Limb (tissue), 2 donors: ENCODE results near the gene TBC1D5.
A peak's percentile ranks its signal among the peaks of the same experiment; 100 is the strongest.
"Not testable (repeated sequence)": the region's sequence is repeated elsewhere in the genome, so short reads cannot be mapped to it uniquely, and the experiment has no call there.

Experiments
- DNase-seq, 2 donors: peaks; one replicate each; pipeline ENCODE4 v3.0.0-alpha.2; 2016; ENCODE audit errors: extremely low spot score in 2 of 2

Gene TBC1D5

DNA sequence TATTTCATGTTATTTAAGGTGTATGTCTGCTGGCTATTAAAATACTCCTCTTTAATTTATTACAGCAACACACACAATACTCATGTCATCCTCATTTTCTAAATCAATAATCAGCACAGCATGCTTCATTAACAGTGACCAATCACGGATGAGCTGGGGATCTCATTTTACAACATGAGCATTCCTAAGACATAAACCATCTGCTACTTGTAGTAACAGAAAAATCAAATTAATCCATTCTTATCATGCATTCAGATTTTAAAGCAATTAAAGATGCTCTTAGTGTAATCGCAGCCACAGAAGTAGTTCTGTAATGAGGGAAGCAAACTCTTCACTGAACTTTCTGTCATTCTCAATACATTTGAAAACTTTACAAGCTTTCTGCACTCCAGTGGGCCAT lies 191.1 kb downstream of the TBC1D5 start:
- DNase-seq: no peak

DNA sequence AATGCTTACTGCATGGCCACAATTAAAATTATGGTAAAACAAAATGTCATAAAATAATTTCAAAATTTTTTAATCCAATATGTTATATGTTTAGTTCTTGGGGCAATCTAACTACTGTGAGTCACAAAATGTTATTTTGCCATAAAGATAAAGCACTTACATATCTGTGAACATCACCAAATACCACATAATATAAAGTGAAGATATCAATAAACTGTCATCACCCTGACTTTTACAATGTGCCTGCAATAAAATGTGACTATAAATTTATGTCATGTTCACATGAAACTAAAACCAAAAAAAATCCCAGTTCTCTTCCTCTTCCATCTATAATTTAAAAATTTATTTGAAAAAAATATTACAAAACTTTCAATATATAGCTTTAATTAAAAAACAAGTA lies 191.8 kb downstream of the TBC1D5 start:
- no peak for DNase-seq

DNA sequence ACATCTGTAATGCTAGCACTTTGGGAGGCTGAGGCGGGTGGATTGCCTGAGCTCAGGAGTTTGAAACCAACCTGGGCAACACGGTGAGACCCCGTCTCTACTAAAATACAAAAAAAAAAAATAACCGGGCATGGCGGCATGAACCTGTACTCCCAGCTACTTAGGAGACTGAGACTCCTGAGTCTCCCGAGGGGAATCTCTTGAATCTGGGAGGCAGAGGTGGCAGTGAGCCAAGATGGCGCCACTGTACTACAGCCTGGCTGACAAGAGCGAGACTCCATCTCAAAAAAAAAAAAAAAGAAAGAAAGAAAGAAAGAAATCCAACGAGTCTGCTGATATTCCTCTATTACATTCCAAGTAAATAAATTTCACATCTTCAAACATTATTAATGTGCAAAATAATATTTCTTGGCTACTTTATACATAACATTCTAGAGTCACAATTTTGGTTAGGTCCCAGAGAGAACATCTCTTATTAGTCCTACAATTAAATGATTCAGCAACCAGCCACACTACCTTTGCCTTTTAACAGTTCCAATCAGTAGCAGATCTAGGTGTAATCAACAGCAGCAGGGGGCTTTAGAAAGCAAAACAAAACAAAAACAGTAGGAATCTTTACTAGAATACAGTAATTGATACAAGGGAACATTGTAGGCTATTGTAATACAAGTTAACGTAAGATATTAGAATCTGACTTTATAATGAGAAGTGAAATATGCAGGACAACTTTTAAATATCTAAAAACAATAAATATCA lies 195.8 kb downstream of the TBC1D5 start:
- no peak for DNase-seq

DNA sequence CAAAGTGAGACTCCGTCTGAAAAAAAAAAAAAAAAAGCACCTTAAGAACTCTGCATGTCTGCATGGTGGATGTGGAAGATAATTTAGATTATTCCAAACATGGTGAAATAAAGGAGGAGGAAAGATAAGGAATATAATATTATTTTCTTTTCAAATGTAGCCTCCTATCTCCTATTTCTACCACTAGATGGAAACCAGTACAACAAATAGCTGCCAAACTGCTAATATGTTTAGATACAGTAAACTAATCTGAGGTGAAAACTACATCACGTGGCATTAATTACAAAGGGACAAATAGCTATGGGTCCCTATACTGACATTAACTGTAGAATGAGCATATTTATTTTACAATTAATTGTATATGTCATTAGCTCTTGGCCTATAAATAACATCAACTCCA lies 197.8 kb downstream of the TBC1D5 start:
- DNase-seq: no peak

DNA sequence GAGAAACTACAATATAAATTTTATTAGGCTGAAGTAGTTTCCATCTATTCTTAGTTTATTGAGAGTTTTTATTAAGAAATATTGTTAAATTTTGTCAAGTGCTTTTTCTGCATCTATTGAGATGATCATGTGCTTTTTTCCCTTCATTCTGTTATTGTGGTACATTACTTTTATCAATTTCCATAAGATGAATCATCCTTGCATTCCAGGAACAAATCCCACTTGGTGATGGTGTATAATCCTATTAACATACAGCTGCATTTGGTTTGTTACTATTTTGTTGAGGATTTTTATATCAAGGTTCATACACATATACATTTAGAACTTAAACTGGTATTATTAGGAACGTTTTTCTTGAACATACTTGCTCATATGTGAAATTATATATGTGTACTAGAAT lies 199.8 kb downstream of the TBC1D5 start:
- no peak for DNase-seq

DNA sequence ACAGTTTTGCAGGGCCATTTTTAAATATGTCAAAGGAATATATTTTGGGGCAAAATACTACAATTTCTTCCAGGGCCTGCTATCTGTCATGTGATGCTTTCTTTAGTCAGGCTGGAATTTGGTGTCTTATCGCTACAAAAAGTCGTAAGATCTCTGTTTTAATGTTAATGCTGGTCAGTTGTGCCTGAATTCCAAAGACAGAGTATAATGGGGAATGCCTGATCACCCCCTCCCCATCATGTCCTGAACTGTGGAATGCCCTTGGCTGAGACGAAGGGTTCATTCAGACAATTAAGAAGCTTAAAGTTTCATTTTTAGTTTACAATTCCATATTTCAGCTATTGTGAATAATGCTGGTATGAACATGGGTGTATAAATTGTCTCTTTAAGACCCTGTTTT lies 203.0 kb downstream of the TBC1D5 start:
- DNase-seq: no peak

DNA sequence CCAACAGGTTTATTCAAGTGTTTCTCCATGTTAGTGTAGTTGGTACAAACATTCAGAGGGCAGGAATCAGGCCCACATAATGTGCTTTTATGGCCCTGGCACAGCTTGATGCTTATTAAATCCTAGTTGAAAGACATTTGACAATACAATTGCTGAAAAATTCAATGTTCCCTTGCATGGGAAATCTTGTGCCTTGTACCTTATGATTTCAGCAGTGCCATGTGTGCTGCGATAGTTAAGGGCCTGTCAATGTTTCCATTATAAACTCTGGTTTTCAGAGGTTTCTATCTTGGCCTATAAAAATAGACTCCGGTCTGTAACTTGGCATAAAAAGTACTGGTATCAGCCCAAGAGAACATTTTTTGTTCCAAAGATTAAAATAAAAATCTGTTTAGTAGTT lies 207.2 kb downstream of the TBC1D5 start:
- DNase-seq: peak in 1 of 2 donors; percentile 24

DNA sequence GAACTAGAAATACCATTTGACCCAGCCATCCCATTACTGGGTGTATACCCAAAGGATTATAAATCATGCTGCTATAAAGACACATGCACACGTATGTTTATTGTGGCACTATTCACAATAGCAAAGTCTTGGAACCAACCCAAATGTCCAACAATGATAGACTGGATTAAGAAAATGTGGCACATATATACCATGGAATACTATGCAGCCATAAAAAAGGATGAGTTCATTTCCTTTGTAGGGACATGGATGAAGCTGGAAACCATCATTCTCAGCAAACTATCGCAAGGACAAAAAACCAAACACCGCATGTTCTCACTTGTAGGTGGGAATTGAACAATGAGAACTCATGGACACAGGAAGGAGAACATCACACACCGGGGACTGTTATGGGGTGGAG lies 210.0 kb downstream of the TBC1D5 start:
- DNase-seq: not testable (repeated sequence)

DNA sequence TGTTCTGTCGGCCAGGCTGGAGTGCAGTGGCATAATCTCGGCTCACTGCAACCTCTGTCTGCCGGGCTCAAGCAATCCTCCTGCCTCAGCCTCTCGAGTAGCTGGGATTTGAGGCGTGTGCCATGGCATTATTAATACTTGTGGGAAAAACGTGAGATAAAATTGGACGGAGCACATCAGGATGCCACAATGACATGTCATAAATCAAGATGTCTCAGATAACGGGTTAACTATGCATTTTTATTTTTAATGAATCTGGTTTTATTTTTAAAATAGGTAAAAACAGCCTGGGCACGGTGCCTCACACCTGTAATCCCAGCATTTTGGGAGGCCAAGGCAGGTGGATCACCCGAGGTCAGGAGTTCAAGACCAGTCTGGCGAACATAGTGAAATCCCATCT lies 212.8 kb downstream of the TBC1D5 start:
- no peak for DNase-seq

DNA sequence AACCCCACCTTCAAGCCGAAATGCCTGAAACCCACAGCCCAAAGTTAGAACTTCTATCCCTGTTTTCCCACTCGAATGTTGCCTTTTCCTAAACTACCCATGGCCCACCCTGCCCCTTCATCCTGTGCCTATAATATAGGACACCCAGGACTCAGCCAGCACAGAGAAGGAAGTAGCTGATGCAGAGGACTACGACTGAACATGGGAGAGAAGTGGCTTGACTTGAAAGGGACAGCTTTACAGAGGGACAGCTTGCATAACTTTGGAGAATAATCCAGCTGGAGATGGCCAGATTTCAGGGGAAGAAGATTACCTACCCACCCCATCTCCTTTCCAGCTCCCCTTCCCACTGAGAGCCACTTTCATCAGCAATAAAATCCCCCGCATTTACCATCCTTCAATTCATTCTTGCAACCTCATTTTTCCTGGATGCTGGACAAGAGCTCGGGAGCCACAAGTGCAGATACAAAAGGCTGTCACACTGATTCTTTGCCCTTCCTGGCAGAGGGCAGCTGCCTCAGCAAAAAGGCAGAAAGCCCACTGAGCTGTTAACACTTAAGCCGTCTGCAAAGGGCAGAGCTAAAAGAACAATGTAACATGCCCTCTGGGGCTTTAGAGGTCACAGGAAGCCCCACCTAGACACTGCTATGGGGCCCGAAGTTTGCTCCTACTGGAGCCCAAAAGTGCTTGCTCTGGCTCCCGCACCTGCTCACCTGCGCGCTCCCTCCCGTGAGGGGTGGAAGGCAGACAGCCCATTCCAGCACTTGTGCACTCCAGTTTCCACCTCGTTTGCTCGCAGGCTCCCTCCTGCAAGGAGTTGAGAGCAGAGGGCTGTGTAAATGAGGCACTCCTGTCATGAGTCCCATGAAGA lies 224.0 kb downstream of the TBC1D5 start:
- no peak for DNase-seq

DNA sequence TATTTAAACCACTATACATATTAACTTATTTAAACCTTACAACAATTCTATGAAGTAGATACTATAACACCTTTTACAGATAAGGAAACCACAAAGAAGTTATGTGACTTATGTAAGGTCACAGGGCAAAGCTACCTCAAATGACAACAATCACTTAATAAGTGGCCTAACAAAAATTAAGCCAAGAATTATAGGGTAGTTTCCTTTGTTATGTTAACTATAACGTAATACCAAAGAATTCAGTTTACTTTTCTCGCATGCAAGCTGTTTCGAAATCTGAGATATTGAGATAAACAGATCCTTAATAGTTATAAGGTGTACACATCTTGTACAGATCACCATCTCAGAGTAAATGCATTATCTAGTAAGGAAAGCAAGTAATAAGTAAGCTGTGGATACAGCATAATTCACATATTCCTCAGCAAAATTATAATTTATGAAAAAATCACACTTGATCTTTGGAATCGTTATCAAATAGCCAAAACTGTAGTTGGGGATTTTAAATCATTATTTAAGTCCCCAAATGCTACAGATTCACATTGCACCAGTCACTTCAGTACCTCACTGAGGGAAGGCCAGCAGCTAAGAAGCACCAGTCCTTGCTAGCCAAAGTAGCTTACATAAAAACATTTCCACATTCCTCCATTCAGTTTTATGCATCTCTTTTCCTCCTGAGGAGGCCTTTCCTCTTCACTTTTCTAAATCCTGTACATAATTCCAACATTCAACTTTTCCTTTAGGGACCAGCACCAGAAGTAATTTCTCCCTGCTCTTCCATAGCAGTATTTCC lies 226.8 kb downstream of the TBC1D5 start:
- DNase-seq: no peak

DNA sequence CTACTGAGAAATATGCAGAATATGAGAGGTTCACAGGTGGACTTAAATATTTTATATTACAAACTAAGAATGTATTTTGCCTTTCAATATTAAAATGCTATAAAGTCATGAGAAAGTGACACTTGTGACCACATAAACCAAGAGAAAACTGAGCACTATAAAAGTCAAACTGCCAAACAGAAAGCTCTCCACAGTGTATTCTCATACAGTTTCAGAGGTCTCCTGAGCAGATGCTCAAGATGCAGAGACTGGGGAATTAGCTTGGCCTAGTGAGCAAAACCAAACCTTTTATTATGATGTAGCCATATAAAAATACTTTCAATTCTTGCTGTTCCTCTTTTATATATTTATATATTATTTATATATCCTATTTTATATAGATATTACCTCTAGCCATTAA lies 227.8 kb downstream of the TBC1D5 start:
- no peak for DNase-seq

DNA sequence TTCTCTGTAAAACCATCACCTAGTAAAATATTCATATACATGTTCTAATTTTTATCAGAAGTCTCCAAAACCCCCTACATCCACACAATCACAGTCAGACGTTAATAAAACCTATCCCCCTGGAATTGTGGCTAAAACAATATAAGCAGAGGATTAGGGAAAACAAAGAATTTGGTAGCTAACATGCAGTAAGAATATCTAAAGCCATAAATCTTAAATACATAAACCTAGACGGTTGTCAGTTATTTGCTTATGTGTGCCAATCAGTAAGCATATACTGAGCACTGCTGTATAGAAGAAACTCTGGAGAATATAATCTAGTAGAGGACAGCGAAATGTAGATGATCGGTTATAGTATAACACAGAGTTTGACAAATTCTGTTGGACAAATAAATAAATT lies 232.2 kb downstream of the TBC1D5 start:
- DNase-seq: no peak

DNA sequence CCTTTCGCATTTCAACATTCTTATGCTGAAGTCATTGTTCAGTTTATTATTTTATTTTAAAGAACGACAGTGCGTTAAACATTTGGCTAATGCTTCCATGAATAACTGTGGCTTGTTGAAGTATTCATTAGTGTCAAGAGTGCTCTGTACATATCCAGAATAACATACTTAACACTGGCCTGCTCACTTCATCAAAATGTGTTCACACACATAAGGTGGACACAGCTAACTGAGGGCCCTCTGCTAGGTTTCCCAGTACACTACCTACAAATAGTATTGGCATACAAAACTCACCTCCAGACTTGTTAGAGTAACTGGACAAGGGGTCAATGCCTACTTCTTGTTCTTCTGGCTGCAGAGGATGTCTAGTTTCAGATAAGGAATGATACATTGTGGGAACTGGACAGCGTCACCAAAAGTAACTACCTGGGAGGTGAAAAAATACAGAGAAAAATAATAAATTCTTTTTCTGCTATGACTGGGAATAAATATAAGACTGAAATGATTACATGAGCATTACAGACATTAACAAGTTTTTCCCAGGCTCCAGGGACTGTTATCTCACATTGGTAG lies 234.2 kb downstream of the TBC1D5 start:
- no peak for DNase-seq

DNA sequence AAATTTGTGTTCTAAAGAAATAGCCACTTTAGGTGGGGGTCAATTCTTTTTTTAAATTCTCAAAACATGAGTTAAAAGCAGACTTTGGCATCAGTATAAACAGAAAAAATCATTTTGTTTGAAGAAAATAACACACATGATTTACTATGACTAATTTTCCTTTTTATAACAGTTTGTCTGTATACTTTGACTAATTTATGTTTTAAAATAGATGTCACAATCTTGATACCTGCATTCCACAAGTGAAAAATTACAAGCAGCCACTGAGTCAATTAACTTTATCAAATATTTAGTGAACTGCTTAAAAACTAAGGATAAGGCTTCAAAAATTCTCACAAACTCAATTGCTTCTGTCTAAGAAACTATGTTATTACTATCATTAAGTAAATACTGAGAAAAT lies 235.0 kb downstream of the TBC1D5 start:
- no peak for DNase-seq

DNA sequence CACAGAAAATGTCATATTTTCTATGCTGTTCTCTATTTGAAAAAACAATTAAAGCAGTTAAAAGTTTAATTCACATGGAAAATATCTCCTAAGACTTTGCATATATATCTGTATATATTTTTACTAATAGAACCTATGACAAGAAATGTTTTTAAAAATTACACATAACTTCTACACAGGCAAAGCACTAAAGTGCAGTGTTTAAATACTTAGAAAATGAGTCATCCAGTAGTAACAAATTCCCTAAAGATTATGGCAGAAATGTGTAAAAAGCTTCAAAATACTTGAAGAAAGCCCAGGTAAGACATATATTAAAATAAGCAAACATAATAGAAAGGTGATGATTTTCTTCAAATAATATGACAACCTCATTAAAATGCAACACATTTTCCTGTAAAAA lies 236.6 kb downstream of the TBC1D5 start:
- DNase-seq: no peak

DNA sequence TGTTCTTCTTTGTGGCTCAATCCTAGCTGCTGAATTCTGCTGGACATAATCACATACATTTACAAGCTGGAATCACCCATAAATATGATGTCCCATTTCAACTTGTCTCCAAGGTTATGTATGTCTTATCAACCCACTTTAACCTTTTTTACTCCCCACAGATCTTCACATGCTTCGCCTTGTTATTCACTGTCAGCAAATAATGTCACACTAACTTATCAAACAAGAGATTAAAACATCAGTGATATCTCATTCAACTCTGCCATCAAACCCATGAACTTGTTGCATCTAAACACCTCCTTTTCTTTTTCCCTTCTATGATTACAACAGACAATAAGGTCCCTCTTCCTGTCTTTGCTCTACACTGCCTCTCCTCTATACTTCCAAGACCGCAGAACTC lies 240.7 kb downstream of the TBC1D5 start:
- DNase-seq: no peak

DNA sequence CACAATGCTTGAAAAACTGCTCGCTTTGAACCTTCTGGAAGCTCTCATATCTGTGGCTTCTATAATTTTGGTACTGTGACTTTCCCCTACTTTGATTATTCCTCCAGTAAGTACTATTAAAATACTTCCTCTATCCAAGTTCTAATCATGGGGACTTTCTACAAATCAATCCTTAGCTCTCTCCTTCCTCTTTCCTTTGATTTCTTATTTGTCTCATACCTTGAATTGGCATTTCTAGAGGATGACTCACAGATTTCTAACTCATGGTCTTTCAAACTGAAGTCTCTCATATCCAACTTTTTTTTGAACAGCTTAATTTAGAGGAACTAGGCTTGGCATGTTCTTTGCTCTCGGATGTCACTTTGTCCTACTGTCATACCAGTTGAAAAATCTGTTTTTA lies 241.8 kb downstream of the TBC1D5 start:
- DNase-seq: no peak

DNA sequence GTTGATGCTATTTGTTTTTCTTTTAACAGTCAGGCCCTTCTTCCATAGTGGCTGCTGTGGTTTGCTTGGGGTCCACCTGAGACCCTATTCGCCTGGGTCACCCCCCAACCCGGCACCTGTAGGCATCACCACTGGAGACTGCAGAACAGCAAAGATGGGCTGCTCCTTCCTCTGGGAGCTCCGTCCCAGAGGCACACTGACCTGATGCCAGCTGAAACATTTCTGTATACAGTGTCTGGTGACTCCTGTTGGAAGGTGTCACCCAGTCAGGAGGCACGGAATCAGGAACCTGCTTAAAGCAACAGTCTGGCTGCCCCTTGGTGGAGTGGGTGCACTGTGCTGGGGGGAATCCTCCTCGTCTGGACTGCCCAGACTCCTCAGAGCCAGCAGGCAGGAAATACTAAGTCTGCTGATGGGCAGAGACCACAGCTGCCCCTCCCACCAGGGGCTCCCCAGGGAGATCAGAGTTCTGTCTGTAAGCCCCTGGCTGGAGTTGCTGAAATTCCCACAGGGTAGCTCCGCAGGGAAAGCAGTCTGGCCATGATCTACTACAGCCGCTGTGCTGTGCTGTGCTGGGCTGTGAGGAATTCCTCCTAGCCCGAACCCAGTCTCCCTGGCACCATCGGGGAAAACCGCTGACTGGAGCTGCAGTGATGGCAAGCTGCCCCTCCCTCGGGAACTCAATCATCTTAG lies 248.2 kb downstream of the TBC1D5 start:
- DNase-seq: peak in 1 of 2 donors; percentile 27

DNA sequence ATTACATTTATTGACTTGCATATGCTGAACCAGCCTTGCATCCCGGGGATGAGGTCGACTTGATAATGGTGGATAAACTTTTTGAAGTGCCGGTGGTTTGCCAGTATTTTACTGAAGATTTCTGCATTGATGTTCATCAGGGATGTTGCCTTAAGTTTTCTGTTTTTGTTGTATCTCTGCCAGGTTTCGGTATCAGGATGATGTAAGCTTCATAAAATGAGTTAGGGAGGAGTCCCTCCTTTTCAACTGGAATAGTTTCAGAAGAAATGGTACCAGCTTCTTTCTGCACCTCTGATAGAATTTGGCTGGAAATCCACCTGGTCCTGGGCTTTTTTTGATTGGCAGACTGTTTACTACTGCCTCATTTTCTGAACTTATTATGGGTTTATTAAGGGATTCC lies 250.8 kb downstream of the TBC1D5 start:
- no peak for DNase-seq

DNA sequence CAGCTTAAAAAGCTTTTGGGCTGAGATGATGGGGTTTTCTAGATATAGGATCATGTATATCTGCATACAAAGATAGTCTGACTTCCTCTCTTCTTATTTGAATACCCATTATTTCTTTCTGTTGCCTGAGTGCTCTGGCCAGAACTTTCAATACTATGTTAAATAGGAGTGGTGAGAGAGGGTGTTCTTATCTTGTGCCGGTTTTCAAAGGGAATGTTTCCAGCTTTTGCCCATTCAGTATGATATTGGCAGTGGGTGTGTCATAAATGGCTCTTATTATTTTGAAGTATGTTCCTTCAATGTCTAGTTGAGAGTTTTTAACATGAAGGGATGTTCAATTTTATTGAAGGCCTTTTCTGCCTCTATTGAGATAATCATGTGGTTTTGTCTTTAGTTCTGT lies 251.2 kb downstream of the TBC1D5 start:
- DNase-seq: not testable (repeated sequence)
